SK-N-MC (cell line): ENCODE data around the gene SHB.

Source experiments
- EZH2 ChIP-seq: fragments of 200-600 bp; sonication (generic); IDR thresholded peaks from one replicate; pipeline ENCODE4 v1.6.1; 2017; ENCODE audit warnings: antibody characterized with exemption
- POLR2AphosphoS5 ChIP-seq: IDR thresholded peaks from 2 replicates; pipeline ENCODE4 v1.6.1; 2012; ENCODE audit warnings: mild to moderate bottlenecking, low read depth, low read length, borderline replicate concordance

DNA sequence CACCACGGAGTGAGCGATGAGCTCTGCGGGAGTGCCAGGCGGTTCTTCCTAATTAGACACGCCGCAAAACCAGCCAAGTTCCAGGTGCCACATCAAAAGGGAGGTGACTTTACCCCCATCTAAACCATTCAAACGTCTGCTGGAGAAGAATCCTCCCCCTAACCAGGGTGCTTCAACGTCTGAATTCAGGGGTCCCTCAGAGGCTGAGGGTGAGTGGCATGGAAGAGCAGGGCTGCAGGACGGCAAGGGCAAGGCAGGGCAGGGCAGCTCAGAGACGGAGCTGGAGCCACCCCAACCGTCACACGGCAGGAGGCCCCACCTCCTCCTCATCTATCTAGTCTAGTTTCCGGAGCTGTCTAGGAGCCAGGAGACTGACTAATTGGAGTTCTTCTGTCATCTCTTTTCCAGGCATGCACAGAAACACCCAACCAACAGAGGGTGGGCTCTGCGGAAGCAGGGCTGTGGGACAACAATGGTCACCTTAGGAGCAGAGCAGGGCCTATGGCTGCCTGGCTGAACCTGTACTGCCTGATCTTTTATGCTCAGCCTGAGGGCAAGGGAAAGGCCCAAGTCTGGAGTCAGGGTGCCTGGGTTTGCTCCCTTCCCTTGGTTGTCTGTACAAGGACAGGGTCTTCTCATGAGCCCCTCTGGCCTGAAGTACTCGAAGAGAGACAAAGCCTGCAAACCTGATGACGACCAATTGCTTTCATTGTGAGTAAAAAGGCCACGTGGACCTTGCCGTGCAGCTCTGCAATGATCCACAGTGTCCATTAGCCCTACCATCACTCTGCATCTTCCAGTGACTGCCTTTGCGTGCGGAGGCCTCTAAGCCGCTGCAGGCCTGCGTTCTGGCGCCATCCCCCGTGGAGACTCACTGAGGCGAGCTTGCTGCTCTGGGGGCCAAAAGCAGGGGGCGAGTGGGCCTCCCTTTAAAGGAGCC, 84.1 kb downstream of the SHB start:
- TF ChIP-seq POLR2AphosphoS5 (peak; percentile 38), EZH2 (no peak)
